ENCODE measurements around the gene OFD1.

DNA sequence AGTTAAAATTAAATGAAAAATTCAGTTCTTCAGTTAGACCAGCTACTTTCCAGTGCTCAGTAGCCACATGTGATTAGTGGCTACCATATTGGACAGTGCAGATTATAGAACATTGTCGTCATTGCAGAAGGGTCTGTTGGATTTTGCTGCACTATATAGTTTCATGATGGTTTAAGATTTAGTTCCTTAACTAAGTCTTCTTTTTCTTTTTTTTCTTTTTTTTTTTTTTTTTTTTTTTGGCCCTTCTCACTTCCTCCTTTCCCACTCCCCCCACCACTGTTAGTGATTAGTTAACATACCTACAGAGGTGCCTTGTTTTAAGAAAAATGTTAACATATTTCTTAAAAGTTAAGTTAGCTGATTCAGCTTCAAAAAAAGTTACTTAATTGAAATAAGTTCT, 36.6 kb upstream of the OFD1 start:
- TF ChIP-seq CTCF (conservative IDR thresholded peaks at IDR 0.05; ENCODE audit: low read depth, low read length) = no peak
- no peak for TF ChIP-seq EZH2 (IDR thresholded peaks at IDR 0.05; ENCODE audit: low read length, unreplicated experiment)
- no peak for TF ChIP-seq EZH2phosphoT487 (IDR thresholded peaks at IDR 0.05; ENCODE audit: borderline replicate concordance, low read length)

Measured in PC-3 (cell line).